NCI-H748 (cell line): Measurements from ENCODE around the gene MCUB.
"Not testable (repeated sequence)": the region's sequence is repeated elsewhere in the genome, so short reads cannot be mapped to it uniquely, and the experiment has no call there.

Experiments used
- DNase-seq: peaks from one replicate; lab custom pipeline; 2025; ENCODE audit not compliant: unreplicated experiment; lab: John Stamatoyannopoulos, UW

Gene MCUB

GRCh38 chr4:109676886-109677285 lies 116.8 kb downstream of the MCUB start:
- DNase-seq, result no peak

GRCh38 chr4:109678472-109678871 lies 118.4 kb downstream of the MCUB start:
- not testable (repeated sequence) for DNase-seq

GRCh38 chr4:109678925-109679324 lies 118.9 kb downstream of the MCUB start:
- not testable (repeated sequence) for DNase-seq

- DNase-seq, result no peak
Measured at GRCh38 chr4:109682875-109683274, 122.8 kb downstream of the MCUB start.

GRCh38 chr4:109683621-109684253 lies 123.7 kb downstream of the MCUB start:
- DNase-seq, result no peak

- DNase-seq, result no peak
Measured at GRCh38 chr4:109684727-109685126, 124.7 kb downstream of the MCUB start.

GRCh38 chr4:109690690-109691410 lies 130.8 kb downstream of the MCUB start:
- no peak for DNase-seq

- no peak for DNase-seq
Measured at GRCh38 chr4:109691411-109691920, 131.4 kb downstream of the MCUB start.

GRCh38 chr4:109698656-109699055 lies 138.6 kb downstream of the MCUB start:
- no peak for DNase-seq

GRCh38 chr4:109699553-109700225 lies 139.6 kb downstream of the MCUB start:
- DNase-seq, result no peak

GRCh38 chr4:109701566-109702410 lies 141.7 kb downstream of the MCUB start:
- peak; percentile 35 for DNase-seq

GRCh38 chr4:109702950-109703663 lies 143.1 kb downstream of the MCUB start, which contains the start of gene CASP6:
CASP6 (minus strand) TSS chr4:109703445; CDS start chr4:109703395, 50 bp downstream.
- DNase-seq, result peak; percentile 84

GRCh38 chr4:109703664-109704361 lies 143.8 kb downstream of the MCUB start:
- DNase-seq, result peak; percentile 18

GRCh38 chr4:109708435-109708834 lies 148.4 kb downstream of the MCUB start:
- no peak for DNase-seq

- no peak for DNase-seq
Measured at GRCh38 chr4:109708990-109709389, 148.9 kb downstream of the MCUB start.

GRCh38 chr4:109713500-109713899 lies 153.5 kb downstream of the MCUB start:
- no peak for DNase-seq

- DNase-seq, result no peak
Measured at GRCh38 chr4:109718759-109719158, 158.7 kb downstream of the MCUB start.

- no peak for DNase-seq
Measured at GRCh38 chr4:109719604-109720003, 159.6 kb downstream of the MCUB start.

- DNase-seq, result no peak
Measured at GRCh38 chr4:109721033-109721432, 161.0 kb downstream of the MCUB start.

GRCh38 chr4:109722357-109722756 lies 162.3 kb downstream of the MCUB start:
- DNase-seq, result no peak
